HepG2 (cell line): ENCODE results near the gene NDUFS2. TPM values are rescaled to one million over a fixed set of nuclear protein-coding genes. Genes with fewer than 3 reads are reported as not detected.

Source experiments
- AHR ChIP-seq: IDR thresholded peaks from 2 replicates; pipeline ENCODE4 v1.6.1; 2018; ENCODE audit warnings: missing genetic modification reagents, missing compliant biosample characterization
- CENPX ChIP-seq: sonication (generic); formaldehyde crosslinking; IDR thresholded peaks from 2 replicates; pipeline ENCODE4 v1.9.0; 2021; ENCODE audit warnings: mild to moderate bottlenecking, missing genetic modification reagents, moderate library complexity
- ELF3 ChIP-seq: IDR thresholded peaks from 2 replicates; pipeline ENCODE4 v1.6.1; 2016; ENCODE audit warnings: missing genetic modification reagents, missing compliant biosample characterization
- MEIS2 ChIP-seq: sonication (generic); formaldehyde crosslinking; IDR thresholded peaks from 2 replicates; pipeline ENCODE4 v1.9.0; 2021; ENCODE audit warnings: mild to moderate bottlenecking, missing genetic modification reagents
- MTF1 ChIP-seq: sonication (generic); formaldehyde crosslinking; IDR thresholded peaks from 2 replicates; pipeline ENCODE4 v1.5.0; 2020; ENCODE audit warnings: missing genetic modification reagents
- NFE2L2 ChIP-seq: fragments of 150-350 bp; IDR thresholded peaks from 2 replicates; pipeline ENCODE4 v1.6.1; 2014; ENCODE audit warnings: low read length
- NR2F1 ChIP-seq, 2 experiments: fragments of 450-650 bp in 1 of 2; formaldehyde crosslinking in 1 of 2; IDR thresholded peaks; 2 replicates each; pipeline versions ENCODE4 v1.5.0 to v1.6.1; 2016 to 2020; ENCODE audit warnings: mild to moderate bottlenecking in 1 of 2, missing compliant biosample characterization in 1 of 2, missing genetic modification reagents in 1 of 2, moderate library complexity in 1 of 2
- SIX4 ChIP-seq: sonication (generic); formaldehyde crosslinking; IDR thresholded peaks from 2 replicates; pipeline ENCODE4 v1.4.0; 2020; ENCODE audit warnings: missing genetic modification reagents
- TMF1 ChIP-seq: sonication (generic); formaldehyde crosslinking; IDR thresholded peaks from 2 replicates; pipeline ENCODE4 v1.8.1; 2022; ENCODE audit warnings: low read depth, missing genetic modification reagents
- TP53 ChIP-seq: sonication (generic); formaldehyde crosslinking; conservative IDR thresholded peaks from 2 replicates; pipeline ENCODE4 v1.4.0; 2020; ENCODE audit warnings: missing genetic modification reagents
- ZBTB38 ChIP-seq: sonication (generic); formaldehyde crosslinking; IDR thresholded peaks from 2 replicates; pipeline ENCODE4 v1.5.1; 2020; ENCODE audit warnings: mild to moderate bottlenecking, missing genetic modification reagents
- ZMYM3 ChIP-seq: sonication (generic); formaldehyde crosslinking; IDR thresholded peaks from 2 replicates; pipeline ENCODE4 v1.5.1; 2020; ENCODE audit warnings: mild to moderate bottlenecking, missing genetic modification reagents
- ZNF460 ChIP-seq: sonication (generic); formaldehyde crosslinking; IDR thresholded peaks from 2 replicates; pipeline ENCODE4 v1.5.1; 2020; ENCODE audit warnings: missing genetic modification reagents, mild to moderate bottlenecking, borderline replicate concordance
- ZSCAN30 ChIP-seq: sonication (generic); formaldehyde crosslinking; IDR thresholded peaks from 2 replicates; pipeline ENCODE4 v1.5.0; 2020; ENCODE audit warnings: mild to moderate bottlenecking, missing genetic modification reagents
- polyA plus RNA-seq, 8 experiments: library from polyadenylated mRNA; depleted of rRNA in 3 of 8; stranded (reverse) in 7 of 8; unstranded in 1 of 8; fragments of >200 nt; fragmentation: Illumina TruSeq in 4 of 8; extraction: Trizol in 4 of 8; gene quantifications; 2 replicates each; pipeline versions ENCODE4 v1.2.1 to v1.2.3, GENCODE V29; 2011 to 2016; ENCODE audit warnings: low read depth in 4 of 8, missing spikeins in 1 of 8, mixed read lengths in 1 of 8; ENCODE audit not compliant: insufficient read depth in 1 of 8
- total RNA-seq, 5 experiments: library from RNA; depleted of rRNA; stranded (reverse); fragments of >200 nt; fragmentation: Illumina TruSeq; extraction: Trizol; gene quantifications; 2 replicates each; pipeline ENCODE4 v1.2.3, GENCODE V29; 2016; ENCODE audit warnings: low read depth in 1 of 5
- TF ChIP-seq, protein P1 (sequence below): IDR thresholded peaks from 2 replicates; pipeline ENCODE4 v1.6.1; 2018; ENCODE audit warnings: missing genetic modification reagents, mild to moderate bottlenecking, missing compliant biosample characterization
- TF ChIP-seq, protein P2 (sequence below): sonication (generic); formaldehyde crosslinking; conservative IDR thresholded peaks from 2 replicates; pipeline ENCODE4 v1.8.0; 2022; ENCODE audit warnings: mild to moderate bottlenecking, moderate library complexity, missing genetic modification reagents
- TF ChIP-seq, protein P3 (sequence below): IDR thresholded peaks from 2 replicates; pipeline ENCODE4 v1.6.1; 2016; ENCODE audit warnings: missing compliant biosample characterization, missing genetic modification reagents, borderline replicate concordance
- TF ChIP-seq, protein P4 (sequence below): IDR thresholded peaks from 2 replicates; pipeline ENCODE4 v1.6.1; 2016; ENCODE audit warnings: low read depth, missing genetic modification reagents, missing compliant biosample characterization

The NDUFS2 gene
- total and polyA plus RNA-seq, 2 of the 13 experiments (the other 11 are each of a cell fraction or from before 2014, with no cell fraction given) = 89.9 to 118 TPM

DNA sequence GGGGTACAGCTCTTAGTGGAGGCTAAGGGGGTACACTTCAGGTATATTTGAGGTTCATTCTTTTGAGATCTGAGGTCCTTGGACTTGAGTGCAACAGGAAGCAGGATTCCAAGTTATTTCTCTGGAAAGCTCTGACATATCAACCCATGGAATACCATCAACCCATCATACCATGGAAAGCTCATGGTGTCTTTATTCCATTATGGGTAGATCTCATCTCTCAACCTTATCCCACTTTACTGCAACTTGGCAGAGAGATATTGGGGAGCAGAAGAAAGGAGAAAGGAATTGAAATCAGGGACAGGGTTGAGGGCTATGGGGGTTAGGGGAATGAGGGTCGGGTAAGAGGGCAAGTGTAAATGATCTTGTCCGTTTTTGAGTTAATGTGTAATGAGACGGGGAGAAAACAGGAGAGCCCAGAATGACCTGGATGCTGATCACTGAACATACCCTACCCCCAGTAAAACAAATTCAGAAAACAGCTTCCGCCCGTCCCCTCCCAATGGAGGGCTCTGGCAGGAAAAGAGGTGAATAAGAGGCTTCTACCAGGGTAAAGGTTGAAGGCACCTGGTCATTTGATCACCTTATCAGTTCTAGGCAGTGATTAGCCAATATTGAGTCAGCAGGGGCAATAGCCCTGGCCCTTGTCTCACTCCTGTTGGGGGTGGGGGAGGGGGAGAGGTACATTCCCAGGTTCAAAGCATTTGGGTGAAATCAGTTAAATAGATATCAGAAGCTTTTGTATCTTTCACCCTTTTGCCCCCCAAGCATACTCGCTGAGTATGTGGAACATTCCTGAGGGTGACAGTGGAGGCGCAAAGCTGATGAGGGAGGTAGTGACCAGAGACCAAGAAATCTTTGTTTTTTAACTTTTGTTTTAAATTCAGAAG is 21.9 kb downstream of the NDUFS2 start (continued):
- TF ChIP-seq ZMYM3 (CRISPR knock-in tag) = no peak
- TF ChIP-seq, protein P1, sequence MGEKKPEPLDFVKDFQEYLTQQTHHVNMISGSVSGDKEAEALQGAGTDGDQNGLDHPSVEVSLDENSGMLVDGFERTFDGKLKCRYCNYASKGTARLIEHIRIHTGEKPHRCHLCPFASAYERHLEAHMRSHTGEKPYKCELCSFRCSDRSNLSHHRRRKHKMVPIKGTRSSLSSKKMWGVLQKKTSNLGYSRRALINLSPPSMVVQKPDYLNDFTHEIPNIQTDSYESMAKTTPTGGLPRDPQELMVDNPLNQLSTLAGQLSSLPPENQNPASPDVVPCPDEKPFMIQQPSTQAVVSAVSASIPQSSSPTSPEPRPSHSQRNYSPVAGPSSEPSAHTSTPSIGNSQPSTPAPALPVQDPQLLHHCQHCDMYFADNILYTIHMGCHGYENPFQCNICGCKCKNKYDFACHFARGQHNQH (CRISPR knock-in tag) = no peak
- TF ChIP-seq, protein P2, sequence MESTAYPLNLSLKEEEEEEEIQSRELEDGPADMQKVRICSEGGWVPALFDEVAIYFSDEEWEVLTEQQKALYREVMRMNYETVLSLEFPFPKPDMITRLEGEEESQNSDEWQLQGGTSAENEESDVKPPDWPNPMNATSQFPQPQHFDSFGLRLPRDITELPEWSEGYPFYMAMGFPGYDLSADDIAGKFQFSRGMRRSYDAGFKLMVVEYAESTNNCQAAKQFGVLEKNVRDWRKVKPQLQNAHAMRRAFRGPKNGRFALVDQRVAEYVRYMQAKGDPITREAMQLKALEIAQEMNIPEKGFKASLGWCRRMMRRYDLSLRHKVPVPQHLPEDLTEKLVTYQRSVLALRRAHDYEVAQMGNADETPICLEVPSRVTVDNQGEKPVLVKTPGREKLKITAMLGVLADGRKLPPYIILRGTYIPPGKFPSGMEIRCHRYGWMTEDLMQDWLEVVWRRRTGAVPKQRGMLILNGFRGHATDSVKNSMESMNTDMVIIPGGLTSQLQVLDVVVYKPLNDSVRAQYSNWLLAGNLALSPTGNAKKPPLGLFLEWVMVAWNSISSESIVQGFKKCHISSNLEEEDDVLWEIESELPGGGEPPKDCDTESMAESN (CRISPR knock-in tag) = no peak; the same call in none of the 2 replicates
- peak in 1 of 2 experiments; percentile 84; a peak in 2 of 4 replicates for TF ChIP-seq NR2F1 (CRISPR knock-in tag; IDR thresholded peaks at IDR 0.05)
- 0 out of 2 replicates have a peak, but pooled peaks have one; percentile 3 for TF ChIP-seq TMF1 (CRISPR knock-in tag)
- TF ChIP-seq, protein P3, sequence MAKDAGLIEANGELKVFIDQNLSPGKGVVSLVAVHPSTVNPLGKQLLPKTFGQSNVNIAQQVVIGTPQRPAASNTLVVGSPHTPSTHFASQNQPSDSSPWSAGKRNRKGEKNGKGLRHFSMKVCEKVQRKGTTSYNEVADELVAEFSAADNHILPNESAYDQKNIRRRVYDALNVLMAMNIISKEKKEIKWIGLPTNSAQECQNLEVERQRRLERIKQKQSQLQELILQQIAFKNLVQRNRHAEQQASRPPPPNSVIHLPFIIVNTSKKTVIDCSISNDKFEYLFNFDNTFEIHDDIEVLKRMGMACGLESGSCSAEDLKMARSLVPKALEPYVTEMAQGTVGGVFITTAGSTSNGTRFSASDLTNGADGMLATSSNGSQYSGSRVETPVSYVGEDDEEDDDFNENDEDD (CRISPR knock-in tag) = no peak
- no peak for TF ChIP-seq AHR (CRISPR knock-in tag)
- no peak for TF ChIP-seq CENPX (CRISPR knock-in tag)
- no peak for TF ChIP-seq NFE2L2
- TF ChIP-seq, protein P4, sequence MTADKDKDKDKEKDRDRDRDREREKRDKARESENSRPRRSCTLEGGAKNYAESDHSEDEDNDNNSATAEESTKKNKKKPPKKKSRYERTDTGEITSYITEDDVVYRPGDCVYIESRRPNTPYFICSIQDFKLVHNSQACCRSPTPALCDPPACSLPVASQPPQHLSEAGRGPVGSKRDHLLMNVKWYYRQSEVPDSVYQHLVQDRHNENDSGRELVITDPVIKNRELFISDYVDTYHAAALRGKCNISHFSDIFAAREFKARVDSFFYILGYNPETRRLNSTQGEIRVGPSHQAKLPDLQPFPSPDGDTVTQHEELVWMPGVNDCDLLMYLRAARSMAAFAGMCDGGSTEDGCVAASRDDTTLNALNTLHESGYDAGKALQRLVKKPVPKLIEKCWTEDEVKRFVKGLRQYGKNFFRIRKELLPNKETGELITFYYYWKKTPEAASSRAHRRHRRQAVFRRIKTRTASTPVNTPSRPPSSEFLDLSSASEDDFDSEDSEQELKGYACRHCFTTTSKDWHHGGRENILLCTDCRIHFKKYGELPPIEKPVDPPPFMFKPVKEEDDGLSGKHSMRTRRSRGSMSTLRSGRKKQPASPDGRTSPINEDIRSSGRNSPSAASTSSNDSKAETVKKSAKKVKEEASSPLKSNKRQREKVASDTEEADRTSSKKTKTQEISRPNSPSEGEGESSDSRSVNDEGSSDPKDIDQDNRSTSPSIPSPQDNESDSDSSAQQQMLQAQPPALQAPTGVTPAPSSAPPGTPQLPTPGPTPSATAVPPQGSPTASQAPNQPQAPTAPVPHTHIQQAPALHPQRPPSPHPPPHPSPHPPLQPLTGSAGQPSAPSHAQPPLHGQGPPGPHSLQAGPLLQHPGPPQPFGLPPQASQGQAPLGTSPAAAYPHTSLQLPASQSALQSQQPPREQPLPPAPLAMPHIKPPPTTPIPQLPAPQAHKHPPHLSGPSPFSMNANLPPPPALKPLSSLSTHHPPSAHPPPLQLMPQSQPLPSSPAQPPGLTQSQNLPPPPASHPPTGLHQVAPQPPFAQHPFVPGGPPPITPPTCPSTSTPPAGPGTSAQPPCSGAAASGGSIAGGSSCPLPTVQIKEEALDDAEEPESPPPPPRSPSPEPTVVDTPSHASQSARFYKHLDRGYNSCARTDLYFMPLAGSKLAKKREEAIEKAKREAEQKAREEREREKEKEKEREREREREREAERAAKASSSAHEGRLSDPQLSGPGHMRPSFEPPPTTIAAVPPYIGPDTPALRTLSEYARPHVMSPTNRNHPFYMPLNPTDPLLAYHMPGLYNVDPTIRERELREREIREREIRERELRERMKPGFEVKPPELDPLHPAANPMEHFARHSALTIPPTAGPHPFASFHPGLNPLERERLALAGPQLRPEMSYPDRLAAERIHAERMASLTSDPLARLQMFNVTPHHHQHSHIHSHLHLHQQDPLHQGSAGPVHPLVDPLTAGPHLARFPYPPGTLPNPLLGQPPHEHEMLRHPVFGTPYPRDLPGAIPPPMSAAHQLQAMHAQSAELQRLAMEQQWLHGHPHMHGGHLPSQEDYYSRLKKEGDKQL (CRISPR knock-in tag) = peak; percentile 91
- TF ChIP-seq TP53 (CRISPR knock-in tag) = no peak
- TF ChIP-seq ZNF460 (CRISPR knock-in tag) = no peak
- TF ChIP-seq ELF3 (CRISPR knock-in tag) = peak; percentile 84
- TF ChIP-seq ZBTB38 (CRISPR knock-in tag) = no peak
- no peak for TF ChIP-seq ZSCAN30 (CRISPR knock-in tag)
- TF ChIP-seq MTF1 (CRISPR knock-in tag) = no peak; the same call in 1 of the 2 replicates
- peak; percentile 62; the same call in 1 of the 2 replicates for TF ChIP-seq MEIS2
- TF ChIP-seq SIX4 (CRISPR knock-in tag) = peak; percentile 88
